Spinal cord (tissue), 10 donors: ENCODE measurements around the gene FRMD3. TPM values are rescaled to one million over a fixed set of nuclear protein-coding genes. Genes with fewer than 3 reads are reported as not detected.

Experiments used
- DNase-seq, 6 donors: peaks; one replicate each; pipeline versions ENCODE4 v3.0.0 to v3.0.0-alpha.2; 2013 to 2015; ENCODE audit warnings: low spot score in 6 of 6, low read depth in 4 of 6
- H3K27ac ChIP-seq: one replicate; pipeline ENCODE4 v1.5.1; 2013; ENCODE audit warnings: low read depth, low read length, control low read depth
- H3K27me3 ChIP-seq: one replicate; pipeline ENCODE4 v1.6.1; 2013; ENCODE audit warnings: low read length; ENCODE audit not compliant: control insufficient read depth, insufficient read depth
- H3K36me3 ChIP-seq: one replicate; pipeline ENCODE4 v1.6.1; 2013; ENCODE audit warnings: low read length; ENCODE audit not compliant: control insufficient read depth, insufficient read depth
- H3K4me1 ChIP-seq: one replicate; pipeline ENCODE4 v1.6.1; 2013; ENCODE audit warnings: low read length; ENCODE audit not compliant: control insufficient read depth, insufficient read depth
- H3K4me3 ChIP-seq: one replicate; pipeline ENCODE4 v1.5.1; 2013; ENCODE audit warnings: low read depth, low read length, control low read depth
- H3K9me3 ChIP-seq: one replicate; pipeline ENCODE4 v1.6.1; 2013; ENCODE audit warnings: low read length; ENCODE audit not compliant: control insufficient read depth, insufficient read depth
- WGBS: methylation state at CpG from one replicate; pipeline ENCODE4 v1.1.5; 2013; ENCODE audit warnings: missing lambda C conversion rate; ENCODE audit not compliant: insufficient coverage; 5-methylcytosine and 5-hydroxymethylcytosine counted together
- polyA plus RNA-seq, 2 donors: library from polyadenylated mRNA; unstranded; fragments of 120-200 nt; gene quantifications; one replicate each; pipeline ENCODE4 v1.2.1, GENCODE V29; 2013; ENCODE audit not compliant: insufficient read length in 2 of 2
- total RNA-seq, 2 donors: library from RNA; depleted of rRNA in 1 of 2; stranded (reverse); fragments of 120-200 nt in 1 of 2; fragments of >200 nt in 1 of 2; gene quantifications; one replicate each; pipeline versions ENCODE4 v1.2.3 to v1.2.4, GENCODE V29; 2013 to 2014
- donor health status: healthy.

FRMD3 gene
- total and polyA plus RNA-seq, 4 donors, result 12.6 to 26.8 (median 16.5) TPM

DNA sequence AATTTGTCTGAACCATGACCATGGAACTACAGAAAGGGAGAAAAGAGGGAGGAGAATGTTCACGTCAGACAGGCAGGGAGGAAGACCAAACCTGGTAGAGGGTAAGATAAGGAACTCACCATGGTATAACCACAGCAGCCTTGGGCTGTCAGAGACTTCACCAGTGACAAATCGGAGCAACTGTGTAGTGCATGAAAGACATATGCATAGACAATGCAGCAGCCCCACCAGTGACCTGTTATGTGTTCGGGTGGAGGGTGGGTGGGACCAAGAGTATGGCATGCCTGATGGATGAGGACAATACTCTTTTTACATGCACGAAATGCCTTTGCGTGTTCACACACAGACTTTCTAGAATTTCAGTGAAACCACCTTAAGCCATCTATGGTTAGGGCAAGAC, 253.5 kb downstream of the FRMD3 start:
- H3K36me3 ChIP-seq, result no peaks in the 10 kb centered on the region
- no peak for DNase-seq
- H3K9me3 ChIP-seq, result no peaks in the 10 kb centered on the region
- H3K4me3 ChIP-seq, result no peak overlapping the region
- 88% methylated on average over 4 of the region's 5 CpGs for WGBS
- H3K27me3 ChIP-seq, result no peaks in the 10 kb centered on the region
- H3K27ac ChIP-seq, result no peak overlapping the region
- H3K4me1 ChIP-seq, result peaks cover 8% of the 10 kb centered on the region

- H3K27ac ChIP-seq, result no peak overlapping the region
- 100% methylated on average over 1 of the region's 2 CpGs for WGBS
- peaks cover 8% of the 10 kb centered on the region for H3K4me1 ChIP-seq
These were observed 254.7 kb downstream of the FRMD3 start for GRCh38 chr9:83283528-83283927.

GRCh38 chr9:83281306-83282255, 256.6 kb downstream of the FRMD3 start:
- 83% methylated on average over 1 of the region's 7 CpGs for WGBS
- H3K4me3 ChIP-seq, result no peak overlapping the region
- peak in 5 of 6 donors; percentile 31 to 84 (median 61) for DNase-seq

More at GRCh38 chr9:83283528-83283927, 254.7 kb downstream of the FRMD3 start:
- H3K9me3 ChIP-seq, result peaks cover 3% of the 10 kb centered on the region
- H3K27me3 ChIP-seq, result no peaks in the 10 kb centered on the region
- H3K4me3 ChIP-seq, result no peak overlapping the region
- no peak for DNase-seq
- H3K36me3 ChIP-seq, result no peaks in the 10 kb centered on the region

GRCh38 chr9:83280790-83281189, 257.4 kb downstream of the FRMD3 start:
- no CpG with 5 or more reads among the region's 2 CpGs for WGBS
- no peak for DNase-seq
- Histone ChIP-seq H3K36me3 (peaks cover 2% of the 10 kb centered on the region), H3K9me3 (peaks cover 3% of the 10 kb centered on the region), H3K4me3 (no peak overlapping the region), H3K4me1 (peaks cover 8% of the 10 kb centered on the region), H3K27ac (peak overlapping the region; percentile 53), H3K27me3 (no peaks in the 10 kb centered on the region)

More at GRCh38 chr9:83281306-83282255, 256.6 kb downstream of the FRMD3 start:
- Histone ChIP-seq H3K4me1 (peaks cover 8% of the 10 kb centered on the region), H3K9me3 (peaks cover 3% of the 10 kb centered on the region), H3K27ac (peak overlapping the region; percentile 53), H3K27me3 (no peaks in the 10 kb centered on the region), H3K36me3 (peaks cover 1% of the 10 kb centered on the region)

GRCh38 chr9:83280268-83280667, 257.9 kb downstream of the FRMD3 start:
- Histone ChIP-seq H3K27ac (no peak overlapping the region), H3K27me3 (no peaks in the 10 kb centered on the region), H3K9me3 (peaks cover 3% of the 10 kb centered on the region), H3K4me1 (peaks cover 8% of the 10 kb centered on the region), H3K36me3 (peaks cover 2% of the 10 kb centered on the region), H3K4me3 (no peak overlapping the region)
- peak in 1 of 6 donors; percentile 40 for DNase-seq
- no CpG with 5 or more reads among the region's 5 CpGs for WGBS

GRCh38 chr9:83274787-83275186, 263.4 kb downstream of the FRMD3 start:
- H3K4me3 ChIP-seq, result no peak overlapping the region
- H3K36me3 ChIP-seq, result peaks cover 8% of the 10 kb centered on the region
- no peak overlapping the region for H3K27ac ChIP-seq
- no peaks in the 10 kb centered on the region for H3K4me1 ChIP-seq
- no peaks in the 10 kb centered on the region for H3K27me3 ChIP-seq
- no peak for DNase-seq
- peaks cover 3% of the 10 kb centered on the region for H3K9me3 ChIP-seq
- 86% methylated on average over 5 of the region's 5 CpGs for WGBS

DNA sequence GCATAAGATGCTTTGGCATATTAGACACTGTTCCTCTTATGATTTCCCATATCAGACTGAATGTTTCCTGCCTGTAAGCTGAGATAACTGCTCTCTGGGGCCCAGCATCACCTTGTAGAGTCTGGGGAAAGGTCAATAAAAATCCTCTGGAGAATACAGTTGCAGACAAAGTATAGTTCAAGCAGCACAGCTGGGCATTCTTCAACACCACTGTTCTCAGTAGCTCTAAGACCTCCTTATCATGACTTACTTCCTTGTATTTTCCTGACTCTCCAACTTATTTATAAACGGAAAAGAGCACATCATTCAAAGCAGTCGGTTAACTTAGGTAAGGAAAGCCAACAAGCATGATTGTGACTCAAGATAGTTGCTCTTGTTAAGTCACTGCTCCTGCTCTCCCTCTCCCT, 266.5 kb downstream of the FRMD3 start:
- Histone ChIP-seq H3K4me1 (peaks cover 4% of the 10 kb centered on the region), H3K27me3 (no peaks in the 10 kb centered on the region), H3K27ac (no peak overlapping the region), H3K4me3 (no peak overlapping the region), H3K9me3 (no peaks in the 10 kb centered on the region), H3K36me3 (peaks cover 8% of the 10 kb centered on the region)
- 92% methylated on average over 2 of the region's 2 CpGs for WGBS
- DNase-seq, result no peak

GRCh38 chr9:83270116-83270515, 268.1 kb downstream of the FRMD3 start:
- WGBS, result 55% methylated on average over 3 of the region's 3 CpGs
- H3K27ac ChIP-seq, result no peak overlapping the region
- peaks cover 6% of the 10 kb centered on the region for H3K36me3 ChIP-seq
- H3K9me3 ChIP-seq, result no peaks in the 10 kb centered on the region
- no peak overlapping the region for H3K4me3 ChIP-seq
- H3K4me1 ChIP-seq, result peaks cover 4% of the 10 kb centered on the region
- no peaks in the 10 kb centered on the region for H3K27me3 ChIP-seq
- DNase-seq, result no peak

GRCh38 chr9:83267741-83268140, 270.5 kb downstream of the FRMD3 start:
- Histone ChIP-seq H3K4me1 (peaks cover 4% of the 10 kb centered on the region), H3K36me3 (peaks cover 4% of the 10 kb centered on the region), H3K9me3 (no peaks in the 10 kb centered on the region), H3K4me3 (no peak overlapping the region), H3K27ac (no peak overlapping the region), H3K27me3 (no peaks in the 10 kb centered on the region)
- no CpG with 5 or more reads among the region's 5 CpGs for WGBS
- DNase-seq, result no peak
